ENCODE results near the gene TBC1D16.

Gene TBC1D16

DNA sequence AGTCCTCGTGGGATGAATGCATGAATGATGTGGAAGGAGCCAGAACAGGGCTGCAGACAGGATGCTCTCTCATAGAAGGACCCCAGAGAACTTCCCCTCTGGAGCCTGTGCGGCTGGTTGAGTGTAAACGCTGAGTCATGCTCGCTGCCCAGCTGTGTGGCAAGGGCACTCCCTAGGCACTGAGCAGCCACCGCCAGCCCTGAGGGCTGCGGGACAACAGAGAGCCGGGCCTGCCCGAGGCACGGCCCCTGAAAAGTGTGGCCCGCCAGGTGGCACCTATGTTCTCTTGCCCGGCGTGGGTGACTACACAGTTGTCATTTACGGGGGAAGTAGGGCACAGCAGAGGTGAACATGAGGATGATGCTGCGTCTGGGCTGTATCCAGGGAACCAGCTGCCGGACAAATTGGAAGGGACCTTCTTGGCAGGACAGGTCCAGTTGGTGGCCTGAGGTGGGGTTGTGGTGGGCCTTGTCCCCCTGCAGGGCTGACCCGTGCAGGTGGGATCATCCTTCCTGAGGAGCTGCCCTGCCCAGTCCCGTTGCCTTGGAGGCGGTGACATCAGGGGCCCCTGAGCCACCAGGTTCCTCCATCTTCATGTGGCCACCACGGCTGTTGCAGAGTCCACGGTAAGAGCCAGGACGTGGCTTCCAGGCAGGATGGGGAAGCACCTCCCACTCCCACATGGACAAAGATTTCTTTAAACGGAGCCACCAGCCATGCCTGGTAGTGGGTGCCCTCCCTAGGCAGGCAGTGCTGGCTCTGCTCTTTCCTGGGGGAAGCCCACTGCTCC is 101.6 kb downstream of the TBC1D16 start:
- DNase-seq (ENCODE audit: low read depth in 2 of 2): peak in 1 of 2 donors; percentile 22
- H3K4me3 ChIP-seq (replicated peaks in 1 of 2; ENCODE audit: low read depth in 2 of 2, low read length in 2 of 2): no peak overlapping the region
- TF ChIP-seq, protein P1, sequence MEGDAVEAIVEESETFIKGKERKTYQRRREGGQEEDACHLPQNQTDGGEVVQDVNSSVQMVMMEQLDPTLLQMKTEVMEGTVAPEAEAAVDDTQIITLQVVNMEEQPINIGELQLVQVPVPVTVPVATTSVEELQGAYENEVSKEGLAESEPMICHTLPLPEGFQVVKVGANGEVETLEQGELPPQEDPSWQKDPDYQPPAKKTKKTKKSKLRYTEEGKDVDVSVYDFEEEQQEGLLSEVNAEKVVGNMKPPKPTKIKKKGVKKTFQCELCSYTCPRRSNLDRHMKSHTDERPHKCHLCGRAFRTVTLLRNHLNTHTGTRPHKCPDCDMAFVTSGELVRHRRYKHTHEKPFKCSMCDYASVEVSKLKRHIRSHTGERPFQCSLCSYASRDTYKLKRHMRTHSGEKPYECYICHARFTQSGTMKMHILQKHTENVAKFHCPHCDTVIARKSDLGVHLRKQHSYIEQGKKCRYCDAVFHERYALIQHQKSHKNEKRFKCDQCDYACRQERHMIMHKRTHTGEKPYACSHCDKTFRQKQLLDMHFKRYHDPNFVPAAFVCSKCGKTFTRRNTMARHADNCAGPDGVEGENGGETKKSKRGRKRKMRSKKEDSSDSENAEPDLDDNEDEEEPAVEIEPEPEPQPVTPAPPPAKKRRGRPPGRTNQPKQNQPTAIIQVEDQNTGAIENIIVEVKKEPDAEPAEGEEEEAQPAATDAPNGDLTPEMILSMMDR (IDR thresholded peaks at IDR 0.05; ENCODE audit: low read depth, low read length): no peak

DNA sequence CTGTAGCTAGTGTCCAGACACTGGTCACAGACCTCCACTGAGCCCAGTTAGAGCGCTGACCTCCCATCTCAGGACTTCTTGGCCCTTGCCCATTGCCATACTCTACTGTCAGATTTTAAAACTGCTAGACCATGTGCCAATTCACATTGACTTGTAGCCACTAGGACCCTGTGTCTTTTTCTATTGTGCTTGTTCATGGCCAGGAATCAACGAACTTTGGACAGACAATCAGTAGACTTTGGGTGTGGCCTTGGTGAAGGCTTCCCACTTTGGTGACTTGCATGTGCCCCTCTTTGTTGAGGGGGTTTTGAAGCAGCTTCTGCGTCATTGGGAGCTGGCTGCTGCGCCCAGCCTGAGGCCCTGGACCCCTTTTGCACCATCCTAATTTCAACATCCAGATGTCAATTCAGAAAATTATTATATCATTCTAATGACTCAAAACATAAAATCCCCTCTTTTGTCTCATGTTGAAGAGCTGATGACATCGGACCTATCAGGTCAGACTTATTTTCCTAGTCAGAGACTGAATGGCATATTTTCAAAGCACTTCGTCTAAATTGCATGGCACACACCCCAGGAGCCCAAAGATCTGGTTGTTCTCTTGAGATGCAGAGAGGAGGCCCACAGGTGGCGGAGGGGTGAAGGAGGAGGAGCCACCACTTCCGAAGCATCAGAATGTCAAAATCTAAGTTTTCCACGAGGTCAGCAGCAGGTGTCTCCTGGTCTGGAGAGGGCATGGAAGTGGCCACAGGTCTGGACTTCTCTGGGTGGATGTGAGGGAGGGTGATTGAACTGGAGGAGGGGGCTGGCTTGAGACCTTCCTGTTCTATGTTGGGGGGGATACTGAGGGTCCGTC is 103.0 kb downstream of the TBC1D16 start:
- TF ChIP-seq, protein P1 (IDR thresholded peaks at IDR 0.05; ENCODE audit: low read depth, low read length): no peak
- no peak overlapping the region for H3K4me3 ChIP-seq (replicated peaks in 1 of 2; ENCODE audit: low read depth in 2 of 2, low read length in 2 of 2)
- no peak for DNase-seq (ENCODE audit: low read depth in 2 of 2)

DNA sequence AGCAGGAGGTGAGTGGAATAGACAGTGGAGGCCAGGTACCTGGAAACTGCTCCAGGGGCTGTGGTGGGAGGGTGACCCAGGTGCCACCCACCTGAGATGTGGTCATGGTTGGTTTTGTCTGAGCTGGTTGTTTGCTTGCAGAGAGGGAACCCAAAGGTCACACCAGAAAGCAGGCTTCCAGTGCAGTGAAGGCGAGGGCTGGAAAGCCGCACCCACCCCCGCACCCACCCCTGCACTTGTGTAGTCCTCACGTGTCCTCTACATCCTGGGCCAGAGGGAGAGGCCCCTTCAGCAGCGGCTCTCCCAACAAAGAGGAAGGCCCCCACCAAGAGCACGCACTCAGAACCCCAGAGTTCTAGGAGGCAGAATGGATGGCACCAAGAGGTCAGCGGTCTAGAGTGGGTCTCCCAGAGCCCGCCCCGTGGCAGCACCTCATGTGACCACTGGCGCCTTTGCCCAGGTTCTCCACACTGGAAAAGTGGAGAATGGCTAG is 103.8 kb downstream of the TBC1D16 start:
- TF ChIP-seq, protein P1 (IDR thresholded peaks at IDR 0.05; ENCODE audit: low read depth, low read length): no peak
- no peak for DNase-seq (ENCODE audit: low read depth in 2 of 2)
- no peak overlapping the region for H3K4me3 ChIP-seq (replicated peaks in 1 of 2; ENCODE audit: low read depth in 2 of 2, low read length in 2 of 2)

DNA sequence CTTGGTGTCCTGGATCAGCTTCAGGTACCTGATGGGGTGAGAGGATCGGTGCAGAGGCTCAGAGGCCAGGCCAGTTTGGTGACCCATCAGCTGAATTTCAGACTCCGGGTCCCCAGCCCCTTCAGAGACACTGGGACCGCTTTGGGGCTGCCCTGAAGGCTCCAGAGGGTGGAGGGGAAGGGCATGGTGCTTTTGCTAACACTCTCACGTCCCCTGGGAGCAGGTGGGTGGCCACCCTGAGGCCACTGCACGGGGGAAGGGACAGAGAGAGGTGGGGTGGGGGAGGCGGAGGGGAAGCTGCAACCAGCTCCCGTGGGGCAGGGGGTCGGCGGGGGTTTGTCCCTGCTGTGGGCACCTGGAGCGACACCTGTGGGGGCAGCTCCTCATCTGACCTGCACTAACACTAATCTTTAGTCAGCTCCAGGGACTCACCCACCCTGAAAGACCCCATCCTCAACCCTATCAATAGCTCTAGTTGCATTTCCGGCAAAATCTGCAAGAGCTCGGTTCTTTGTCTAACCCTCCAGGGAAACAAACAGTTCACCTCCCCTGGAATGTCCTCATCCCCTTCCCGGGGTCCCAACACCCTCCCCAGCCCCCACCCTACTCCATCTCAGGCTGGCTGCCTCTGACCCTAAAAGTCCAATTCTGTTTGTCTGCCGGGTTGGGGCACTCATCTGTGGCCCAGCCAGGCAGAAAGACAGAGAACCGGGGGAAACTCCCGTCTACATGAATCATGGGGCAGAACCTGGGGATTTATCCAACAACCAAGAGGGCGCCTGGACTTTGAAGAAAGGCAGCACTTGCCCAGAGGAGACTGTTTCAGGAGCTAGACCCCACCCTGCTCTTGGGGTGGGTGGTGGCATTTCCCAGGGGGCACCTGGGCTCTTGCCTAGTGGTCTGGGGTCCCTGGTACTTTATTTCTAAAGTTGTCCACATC is 104.5 kb downstream of the TBC1D16 start:
- TF ChIP-seq, protein P1 (IDR thresholded peaks at IDR 0.05; ENCODE audit: low read depth, low read length): no peak
- DNase-seq (ENCODE audit: low read depth in 2 of 2): peak; percentile 36 to 63
- H3K4me3 ChIP-seq (replicated peaks in 1 of 2; ENCODE audit: low read depth in 2 of 2, low read length in 2 of 2): no peak overlapping the region

DNA sequence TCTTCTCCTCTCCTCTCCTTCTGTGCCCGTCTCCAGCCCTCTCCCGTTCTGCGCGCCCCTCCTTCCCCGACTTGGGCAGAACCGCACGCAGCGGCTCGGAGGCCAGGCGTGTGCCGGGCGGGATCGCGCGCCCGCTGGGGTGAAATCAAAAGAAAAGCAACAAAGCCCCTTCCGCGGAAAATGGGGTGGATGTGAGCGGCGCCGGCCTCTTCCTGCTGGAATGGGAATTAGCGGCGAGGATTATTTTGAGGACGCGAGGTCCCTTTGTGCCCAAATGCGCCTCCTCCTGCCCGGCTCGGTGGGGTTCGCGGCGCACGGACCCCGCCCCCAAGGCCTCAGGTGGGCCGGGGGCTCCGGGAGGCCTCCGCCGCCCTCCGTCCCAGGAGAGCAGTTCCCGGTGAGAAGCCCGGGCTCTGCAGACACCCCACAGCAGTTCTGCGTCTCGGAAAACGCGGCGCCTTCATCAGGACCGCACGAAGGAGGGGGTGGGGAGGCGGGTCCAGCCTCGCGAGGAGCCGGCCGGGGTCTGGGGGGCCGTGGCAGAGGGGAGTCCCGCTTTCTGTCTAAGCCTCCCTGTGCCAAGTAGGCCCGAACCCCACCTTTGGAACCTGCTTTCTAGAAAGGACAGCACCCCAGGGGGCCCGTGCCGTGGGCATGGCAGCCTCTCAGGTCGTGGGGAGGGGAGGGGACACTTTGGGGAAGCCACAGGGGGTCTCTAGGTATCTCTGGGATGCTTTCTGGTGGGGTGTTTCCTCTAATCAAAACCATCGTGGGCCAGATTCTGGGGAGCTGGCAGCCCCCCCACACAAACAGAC is 105.4 kb downstream of the TBC1D16 start:
- TF ChIP-seq, protein P1 (IDR thresholded peaks at IDR 0.05; ENCODE audit: low read depth, low read length): no peak
- peak overlapping the region; percentile 14 to 34 for H3K4me3 ChIP-seq (replicated peaks in 1 of 2; ENCODE audit: low read depth in 2 of 2, low read length in 2 of 2)

More for the DNA sequence above, 105.4 kb downstream of the TBC1D16 start:
- no peak for DNase-seq (ENCODE audit: low read depth in 2 of 2)
